H9 (cell line): ENCODE measurements around the gene SYNE3. TPM values are rescaled to one million over a fixed set of nuclear protein-coding genes. Genes with fewer than 3 reads are reported as not detected.

Experiments used
- DNase-seq: peaks from one replicate; pipeline ENCODE4 v3.0.0-alpha.2; 2017
- H2AFZ ChIP-seq: one replicate; pipeline ENCODE4 v1.6.1; 2013; ENCODE audit warnings: mild to moderate bottlenecking, low read length, control low read depth, moderate library complexity
- H2AK5ac ChIP-seq: 2 replicates; pipeline ENCODE4 v1.6.1; 2013; ENCODE audit warnings: low read length, control low read depth, mixed read lengths; ENCODE audit not compliant: insufficient read length
- H2BK120ac ChIP-seq: one replicate; pipeline ENCODE4 v1.6.1; 2013; ENCODE audit warnings: low read depth, mild to moderate bottlenecking, low read length, control low read depth, inconsistent platforms; ENCODE audit not compliant: poor library complexity, severe bottlenecking
- H2BK12ac ChIP-seq: 2 replicates; pipeline ENCODE4 v1.6.1; 2013; ENCODE audit warnings: low read length, control low read depth, mixed read lengths, low read depth; ENCODE audit not compliant: insufficient read length
- H2BK15ac ChIP-seq: 2 replicates; pipeline ENCODE4 v1.6.1; 2013; ENCODE audit warnings: low read depth, low read length, control low read depth
- H2BK20ac ChIP-seq: one replicate; pipeline ENCODE4 v1.6.1; 2013; ENCODE audit warnings: low read depth, mild to moderate bottlenecking, low read length, control low read depth, inconsistent platforms; ENCODE audit not compliant: poor library complexity, severe bottlenecking
- H2BK5ac ChIP-seq: 2 replicates; pipeline ENCODE4 v1.6.1; 2013; ENCODE audit warnings: low read length, control low read depth, mixed read lengths; ENCODE audit not compliant: insufficient read length
- H3K14ac ChIP-seq: 2 replicates; pipeline ENCODE4 v1.6.1; 2013; ENCODE audit warnings: low read length, control low read depth; ENCODE audit not compliant: insufficient read depth
- H3K18ac ChIP-seq: 2 replicates; pipeline ENCODE4 v1.6.1; 2013; ENCODE audit warnings: low read depth, mild to moderate bottlenecking, mixed read lengths, low read length, control low read depth; ENCODE audit not compliant: insufficient read length
- H3K23ac ChIP-seq: 2 replicates; pipeline ENCODE4 v1.6.1; 2013; ENCODE audit warnings: low read length, control low read depth, mixed read lengths, low read depth; ENCODE audit not compliant: insufficient read length
- H3K23me2 ChIP-seq: 2 replicates; pipeline ENCODE4 v1.6.1; 2013; ENCODE audit warnings: low read depth, mild to moderate bottlenecking, mixed read lengths, low read length, control low read depth; ENCODE audit not compliant: insufficient read length, poor library complexity, severe bottlenecking
- H3K27ac ChIP-seq: 2 replicates; pipeline ENCODE4 v1.5.1; 2013; ENCODE audit warnings: low read length, control low read depth, mixed read lengths, low read depth; ENCODE audit not compliant: insufficient read length
- H3K27me3 ChIP-seq: 2 replicates; pipeline ENCODE4 v1.6.1; 2013; ENCODE audit warnings: low read length, control low read depth, inconsistent platforms; ENCODE audit not compliant: insufficient read depth
- H3K4ac ChIP-seq: 2 replicates; pipeline ENCODE4 v1.6.1; 2013; ENCODE audit warnings: low read depth, mild to moderate bottlenecking, control low read depth, inconsistent platforms, low read length, moderate library complexity
- H3K4me1 ChIP-seq: 2 replicates; pipeline ENCODE4 v1.6.1; 2013; ENCODE audit warnings: low read length, control low read depth, inconsistent platforms; ENCODE audit not compliant: insufficient read depth
- H3K4me2 ChIP-seq: 2 replicates; pipeline ENCODE4 v1.6.1; 2013; ENCODE audit warnings: low read length, control low read depth, mixed read lengths; ENCODE audit not compliant: insufficient read length, insufficient read depth
- H3K56ac ChIP-seq: 2 replicates; pipeline ENCODE4 v1.6.1; 2013; ENCODE audit warnings: low read depth, mild to moderate bottlenecking, mixed read lengths, low read length, control low read depth; ENCODE audit not compliant: insufficient read length
- H3K79me1 ChIP-seq: 2 replicates; pipeline ENCODE4 v1.6.1; 2013; ENCODE audit warnings: low read depth, mild to moderate bottlenecking, moderate library complexity, low read length, control low read depth, inconsistent platforms; ENCODE audit not compliant: insufficient read depth, poor library complexity, severe bottlenecking
- H3K79me2 ChIP-seq: 2 replicates; pipeline ENCODE4 v1.6.1; 2013; ENCODE audit warnings: low read length, control low read depth, inconsistent platforms; ENCODE audit not compliant: insufficient read depth
- H3K9ac ChIP-seq: 2 replicates; pipeline ENCODE4 v1.6.1; 2013; ENCODE audit warnings: low read length, control low read depth, mixed read lengths; ENCODE audit not compliant: insufficient read length; ENCODE audit errors: extremely low read depth
- H3K9me3 ChIP-seq: one replicate; pipeline ENCODE4 v1.6.1; 2013; ENCODE audit warnings: low read depth, low read length, inconsistent platforms; ENCODE audit not compliant: control insufficient read depth
- H3T11ph ChIP-seq: one replicate; pipeline ENCODE4 v1.6.1; 2013; ENCODE audit warnings: mild to moderate bottlenecking, low read length, control low read depth, inconsistent platforms
- H4K20me1 ChIP-seq: one replicate; pipeline ENCODE4 v1.6.1; 2013; ENCODE audit not compliant: control insufficient read depth, insufficient read length, insufficient read depth
- H4K5ac ChIP-seq: 2 replicates; pipeline ENCODE4 v1.6.1; 2013; ENCODE audit warnings: low read depth, mild to moderate bottlenecking, mixed read lengths, low read length, control low read depth; ENCODE audit not compliant: insufficient read length
- H4K8ac ChIP-seq: replicated peaks from 2 replicates; pipeline ENCODE4 v1.6.1; 2013; ENCODE audit warnings: low read length, control low read depth, mixed read lengths, low read depth; ENCODE audit not compliant: insufficient read length
- H4K91ac ChIP-seq: 2 replicates; pipeline ENCODE4 v1.6.1; 2013; ENCODE audit warnings: low read depth, mild to moderate bottlenecking, moderate library complexity, mixed read lengths, low read length, control low read depth; ENCODE audit not compliant: insufficient read length
- H3K27ac Mint-ChIP-seq, 3 experiments: 2 replicates in 2 of 3; 3 replicates in 1 of 3; pipeline ENCODE4 v1.8.0; 2020 to 2021; ENCODE audit warnings: mixed read lengths in 3 of 3, mild to moderate bottlenecking in 1 of 3, moderate library complexity in 1 of 3
- H3K27me3 Mint-ChIP-seq: 2 replicates; pipeline ENCODE4 v1.8.0; 2021; ENCODE audit warnings: low read depth, mild to moderate bottlenecking, moderate library complexity, mixed read lengths
- H3K36me3 Mint-ChIP-seq, 3 experiments: 2 replicates in 2 of 3; 3 replicates in 1 of 3; pipeline ENCODE4 v1.8.0; 2020 to 2021; ENCODE audit warnings: low read depth in 3 of 3, mixed read lengths in 3 of 3; ENCODE audit not compliant: insufficient read depth in 1 of 3
- H3K4me1 Mint-ChIP-seq, 2 experiments: 2 replicates each; pipeline ENCODE4 v1.8.0; 2020; ENCODE audit warnings: mixed read lengths in 2 of 2
- H3K4me3 Mint-ChIP-seq, 2 experiments: 2 replicates in 1 of 2; 3 replicates in 1 of 2; pipeline ENCODE4 v1.8.0; 2020 to 2021; ENCODE audit warnings: mild to moderate bottlenecking in 2 of 2, mixed read lengths in 2 of 2, moderate library complexity in 1 of 2
- H3K9me3 Mint-ChIP-seq, 2 experiments: 2 replicates in 1 of 2; 3 replicates in 1 of 2; pipeline ENCODE4 v1.8.0; 2020; ENCODE audit warnings: mild to moderate bottlenecking in 2 of 2, mixed read lengths in 2 of 2, moderate library complexity in 1 of 2
- CTCF ChIP-seq: fragments of 200-600 bp; sonication (generic); conservative IDR thresholded peaks from 3 replicates; pipeline ENCODE4 v1.8.0; 2021; ENCODE audit warnings: antibody characterized with exemption, mild to moderate bottlenecking
- WGBS: extraction: QIAGEN DNeasy Blood & Tissue Kit; methylation state at CpG from one replicate; pipeline ENCODE4 v1.1.7; 2013; ENCODE audit warnings: missing lambda C conversion rate, low lambda C conversion rate, mixed read lengths; ENCODE audit not compliant: insufficient read length; ENCODE audit errors: extremely low coverage; 5-methylcytosine and 5-hydroxymethylcytosine counted together
- total RNA-seq: library from RNA; stranded (reverse); gene quantifications from 2 replicates; pipeline ENCODE4 v1.2.1, GENCODE V29; 2021

Gene SYNE3
- total RNA-seq, 1 experiment from 2014 or later: 0.11 TPM

DNA sequence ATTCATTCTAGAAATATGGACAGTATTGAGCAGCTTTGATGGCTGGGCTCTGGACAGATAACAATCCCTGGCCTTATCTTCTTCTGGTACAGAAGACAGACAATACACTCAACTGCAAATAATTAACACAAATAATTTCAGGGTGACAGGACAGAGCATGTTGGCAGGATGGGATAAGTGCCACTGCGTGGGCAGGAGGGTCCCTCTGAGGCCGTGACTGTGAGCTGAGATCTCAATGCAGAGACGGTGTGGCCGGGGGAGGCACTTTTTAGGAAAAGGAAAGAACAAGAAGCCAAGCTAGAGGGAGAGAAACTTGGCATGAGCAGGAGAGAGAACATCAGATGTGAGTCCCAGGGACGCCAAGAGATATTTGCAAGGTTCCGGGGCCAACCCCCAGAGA is 8.1 kb downstream of the SYNE3 start:
- WGBS: no CpG with 5 or more reads among the region's 6 CpGs
- H3K9me3 Mint-ChIP-seq: no peaks in the 10 kb centered on the region
- H3K4me2 ChIP-seq: no peak overlapping the region

More for the DNA sequence above, 8.1 kb downstream of the SYNE3 start:
- no peak overlapping the region for H3K56ac ChIP-seq
- no peak overlapping the region for H2BK5ac ChIP-seq
- no peaks in the 10 kb centered on the region for H3K9me3 ChIP-seq
- no peak overlapping the region for H2AFZ ChIP-seq
- H4K8ac ChIP-seq: no peak overlapping the region
- no peaks in the 10 kb centered on the region for H4K20me1 ChIP-seq
- no peak overlapping the region for H3K14ac ChIP-seq
- H3K79me2 ChIP-seq: no peaks in the 10 kb centered on the region
- no peak overlapping the region for H3K9ac ChIP-seq
- no peak overlapping the region for H2BK120ac ChIP-seq
- H2AK5ac ChIP-seq: no peak overlapping the region
- no peak overlapping the region for H3K27ac Mint-ChIP-seq
- H3K79me1 ChIP-seq: no peaks in the 10 kb centered on the region
- no peak for DNase-seq
- H4K5ac ChIP-seq: no peak overlapping the region
- H3K23ac ChIP-seq: no peak overlapping the region
- H3T11ph ChIP-seq: no peak overlapping the region
- H3K27ac ChIP-seq: no peak overlapping the region
- H3K18ac ChIP-seq: no peak overlapping the region
- H2BK15ac ChIP-seq: no peak overlapping the region
- no peaks in the 10 kb centered on the region for H3K4me1 ChIP-seq
- no peak for TF ChIP-seq CTCF
- H3K36me3 Mint-ChIP-seq: no peaks in the 10 kb centered on the region
- no peak overlapping the region for H2BK12ac ChIP-seq
- no peak overlapping the region for H3K4me3 Mint-ChIP-seq
- H2BK20ac ChIP-seq: no peak overlapping the region
- peaks cover 10% of the 10 kb centered on the region; the same call in 1 of the 2 replicates for H3K27me3 Mint-ChIP-seq
- H4K91ac ChIP-seq: no peak overlapping the region
- no peak overlapping the region for H3K4ac ChIP-seq
- H3K4me1 Mint-ChIP-seq: no peaks in the 10 kb centered on the region
- H3K27me3 ChIP-seq: no peaks in the 10 kb centered on the region
- H3K23me2 ChIP-seq: no peaks in the 10 kb centered on the region
